Measurements from ENCODE around the gene DLGAP1. TPM values are rescaled to one million over a fixed set of nuclear protein-coding genes. Genes with fewer than 3 reads are reported as not detected.

DLGAP1 gene
- total RNA-seq, 1 experiment from 2014 or later = 0.39 TPM

- no peak for TF ChIP-seq ZNF274 (IDR thresholded peaks at IDR 0.05; ENCODE audit: low read depth, low read length)
- no peak for TF ChIP-seq ZFX (IDR thresholded peaks at IDR 0.05)
- no peak for TF ChIP-seq SRF (IDR thresholded peaks at IDR 0.05; ENCODE audit: low read depth)
Observed at GRCh38 chr18:4385876-4386275, 69.2 kb downstream of the DLGAP1 start (continued).

GRCh38 chr18:4384932-4385331, 70.2 kb downstream of the DLGAP1 start:
- TF ChIP-seq CEBPB (IDR thresholded peaks at IDR 0.05; ENCODE audit: low read depth) (no peak), FOSL1 (IDR thresholded peaks at IDR 0.05; ENCODE audit: low read depth) (no peak), ATF3 (IDR thresholded peaks at IDR 0.05) (no peak)
- Histone ChIP-seq H3K36me3 (ENCODE audit: control insufficient read depth in 1 of 2, insufficient read depth in 2 of 2, low read length in 2 of 2) (no peaks in the 10 kb centered on the region), H3K4me1 (ENCODE audit: control insufficient read depth in 1 of 2, insufficient read depth in 2 of 2, low read length in 2 of 2) (no peaks in the 10 kb centered on the region), H4K20me1 (ENCODE audit: insufficient read depth) (no peaks in the 10 kb centered on the region; the same call in 1 of the 2 replicates), H3K27me3 (ENCODE audit: insufficient read depth, low read length) (no peaks in the 10 kb centered on the region), H3K9ac (ENCODE audit: low read length) (no peak overlapping the region), H3K4me2 (ENCODE audit: low read length) (no peak overlapping the region), H3K9me2 (ENCODE audit: insufficient read depth) (no peaks in the 10 kb centered on the region), H3K4me3 (replicated peaks in 1 of 2; ENCODE audit: low read depth in 1 of 2, low read length in 2 of 2) (no peak overlapping the region), H3K9me3 (ENCODE audit: control insufficient read depth in 1 of 2, insufficient read depth in 1 of 2, low read depth in 1 of 2, low read length in 2 of 2) (peaks cover 0 to 17% of the 10 kb centered on the region in 2 experiments; a peak in 2 of 4 replicates), H3K27ac (ENCODE audit: low read depth, low read length) (no peak overlapping the region), H2AFZ (ENCODE audit: low read depth, low read length, poor library complexity, severe bottlenecking) (no peak overlapping the region), H3K79me2 (ENCODE audit: insufficient read depth, low read length) (no peaks in the 10 kb centered on the region)
- ChIA-PET RAD21 (ENCODE audit: low non-redundant PET in 1 of 2, low total read pairs in 2 of 2, uncharacterized antibody in 2 of 2, unreplicated experiment in 2 of 2) (no interaction called here), POLR2A (no interaction called here), CTCF (no interaction called here)
- intact Hi-C loops (cut with micrococcal nuclease) = loop anchor here (1.0 kb wide), 1 partner anchor 13 kb away; no protein-coding TSS in a partner anchor
- DNase-seq (ENCODE audit: low read depth, low spot score) (no peak), ATAC-seq (no peak)
- BruUV-seq (replicated peaks) = no TSS peak

- no peak overlapping the region for H3K4me3 ChIP-seq (replicated peaks in 1 of 2; ENCODE audit: low read depth in 1 of 2, low read length in 2 of 2)
- H3K27me3 ChIP-seq (ENCODE audit: insufficient read depth, low read length) = no peaks in the 10 kb centered on the region
- ATAC-seq = no peak
- ChIA-PET RAD21 (ENCODE audit: low non-redundant PET in 1 of 2, low total read pairs in 2 of 2, uncharacterized antibody in 2 of 2, unreplicated experiment in 2 of 2) (no interaction called here), POLR2A (no interaction called here), CTCF (no interaction called here)
- no peak overlapping the region for H3K4me2 ChIP-seq (ENCODE audit: low read length)
- H4K20me1 ChIP-seq (ENCODE audit: insufficient read depth) = no peaks in the 10 kb centered on the region
- H3K36me3 ChIP-seq (ENCODE audit: control insufficient read depth in 1 of 2, insufficient read depth in 2 of 2, low read length in 2 of 2) = no peaks in the 10 kb centered on the region
- H3K9me3 ChIP-seq (ENCODE audit: control insufficient read depth in 1 of 2, insufficient read depth in 1 of 2, low read depth in 1 of 2, low read length in 2 of 2) = peaks cover 5 to 19% of the 10 kb centered on the region in 2 experiments
- no peaks in the 10 kb centered on the region for H3K4me1 ChIP-seq (ENCODE audit: control insufficient read depth in 1 of 2, insufficient read depth in 2 of 2, low read length in 2 of 2)
- H3K9ac ChIP-seq (ENCODE audit: low read length) = no peak overlapping the region
- TF ChIP-seq RAD21 (IDR thresholded peaks at IDR 0.05; ENCODE audit: low read depth) (no peak), EZH2 (IDR thresholded peaks at IDR 0.05) (no peak), REST (IDR thresholded peaks at IDR 0.05; ENCODE audit: low read depth) (no peak)
- H3K27ac ChIP-seq (ENCODE audit: low read depth, low read length) = no peak overlapping the region
- no peaks in the 10 kb centered on the region for H3K79me2 ChIP-seq (ENCODE audit: insufficient read depth, low read length)
- H3K9me2 ChIP-seq (ENCODE audit: insufficient read depth) = no peaks in the 10 kb centered on the region
- no peak overlapping the region for H2AFZ ChIP-seq (ENCODE audit: low read depth, low read length, poor library complexity, severe bottlenecking)
- no peak for DNase-seq (ENCODE audit: low read depth, low spot score)
- BruUV-seq (replicated peaks) = no TSS peak
- intact Hi-C loops (cut with micrococcal nuclease) = no loop called here
Observed at GRCh38 chr18:4374564-4374963, 80.5 kb downstream of the DLGAP1 start.

Data from HCT116 (cell line).